ENCODE measurements around the gene SHMT1.
"Not testable (repeated sequence)": the region's sequence is repeated elsewhere in the genome, so short reads cannot be mapped to it uniquely, and the experiment has no call there.

Gene SHMT1

GRCh38 chr17:18378205-18378505 lies 14.8 kb upstream of the SHMT1 start:
- no peak for DNase-seq

DNA sequence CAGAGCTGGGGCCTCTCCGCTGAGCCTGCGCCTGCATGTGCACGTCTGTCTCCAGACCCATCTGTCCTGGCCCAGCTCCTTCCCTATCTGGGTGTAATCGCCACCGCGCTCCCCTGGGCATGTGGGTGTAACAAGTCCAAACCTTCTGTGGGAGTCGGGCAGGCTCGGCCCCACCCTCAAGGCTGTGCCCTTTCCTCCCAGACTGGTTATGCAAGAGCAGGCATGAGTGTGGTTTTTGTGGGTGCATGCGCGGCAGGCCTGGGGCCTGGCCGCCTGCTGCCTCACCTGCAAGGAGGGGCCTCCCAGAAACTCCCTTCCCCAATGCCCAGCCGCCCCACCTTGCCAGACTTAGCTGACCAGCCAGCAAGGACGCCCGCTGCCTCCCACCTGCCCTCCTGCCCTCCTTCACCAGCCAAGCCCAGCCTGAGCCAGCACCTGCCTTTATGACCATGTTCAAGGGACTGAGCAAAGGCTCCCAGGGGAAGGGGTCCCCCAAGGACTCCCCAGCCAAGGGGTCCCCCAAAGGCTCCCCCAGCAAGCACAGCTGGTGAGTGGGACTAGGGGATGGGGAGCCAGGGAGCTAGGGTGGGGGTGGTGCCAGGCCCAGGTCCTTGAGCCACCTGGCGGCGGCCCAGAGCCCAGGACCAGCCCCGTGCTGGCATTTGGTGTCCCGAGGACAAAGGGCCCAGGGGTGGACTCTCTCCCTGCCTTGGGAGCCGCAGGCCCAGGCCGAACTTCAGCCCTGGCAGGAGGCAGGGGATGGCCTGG lies 14.3 kb upstream of the SHMT1 start, which contains the start of gene EVPLL:
TSS of gene EVPLL (plus strand) at position 342 of the 768 bp plus-strand sequence. CDS start 3,160 bp downstream, outside the sequence.
- no peak for DNase-seq

- no peak for DNase-seq
Observed at GRCh38 chr17:18374216-18374615, 10.9 kb upstream of the SHMT1 start.

- not testable (repeated sequence) for DNase-seq
Observed at GRCh38 chr17:18373181-18373580, 9.8 kb upstream of the SHMT1 start.

- no peak for DNase-seq
Observed at GRCh38 chr17:18371455-18371854, 8.1 kb upstream of the SHMT1 start.

DNA sequence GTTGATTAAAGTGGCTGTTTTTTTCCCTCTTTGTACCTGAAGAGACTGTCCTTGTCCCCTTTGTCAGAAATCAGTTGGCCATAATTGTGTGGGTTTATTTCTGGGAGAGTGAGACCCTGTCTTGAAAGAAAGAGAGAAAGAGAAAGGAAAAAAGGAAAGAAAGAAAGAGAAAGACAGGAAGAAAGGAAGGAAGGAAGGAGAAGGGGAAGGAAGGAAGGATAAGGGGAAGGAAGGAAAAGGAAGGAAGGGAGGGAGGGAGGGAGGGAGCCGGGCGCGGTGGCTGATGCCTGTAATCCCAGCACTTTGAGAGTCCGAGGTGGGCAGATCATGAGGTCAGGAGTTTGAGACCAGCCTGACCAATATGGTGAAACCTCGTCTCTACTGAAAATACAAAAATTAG lies 7.4 kb upstream of the SHMT1 start:
- DNase-seq: no peak

DNA sequence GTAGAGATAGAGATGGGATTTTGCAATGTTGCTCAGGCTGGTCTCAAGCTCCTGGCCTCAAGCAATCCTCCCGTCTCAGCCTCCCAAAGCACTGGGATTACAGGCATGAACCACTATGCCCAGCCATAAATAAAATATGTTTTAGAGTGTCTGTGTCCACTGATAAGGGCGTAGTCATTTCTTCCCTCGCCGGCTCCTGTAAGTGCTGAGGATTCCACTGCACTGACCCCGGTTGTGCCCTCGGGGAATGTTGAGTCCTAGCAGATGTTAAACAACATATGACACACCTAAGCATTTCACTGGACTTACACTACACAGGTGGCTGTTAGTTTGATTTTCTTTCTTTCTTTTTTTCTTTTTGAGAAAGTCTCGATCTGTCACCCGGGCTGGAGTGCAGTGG lies 5.6 kb upstream of the SHMT1 start:
- no peak for DNase-seq

GRCh38 chr17:18364166-18364565 lies 816 bp upstream of the SHMT1 start:
- no peak for DNase-seq

DNA sequence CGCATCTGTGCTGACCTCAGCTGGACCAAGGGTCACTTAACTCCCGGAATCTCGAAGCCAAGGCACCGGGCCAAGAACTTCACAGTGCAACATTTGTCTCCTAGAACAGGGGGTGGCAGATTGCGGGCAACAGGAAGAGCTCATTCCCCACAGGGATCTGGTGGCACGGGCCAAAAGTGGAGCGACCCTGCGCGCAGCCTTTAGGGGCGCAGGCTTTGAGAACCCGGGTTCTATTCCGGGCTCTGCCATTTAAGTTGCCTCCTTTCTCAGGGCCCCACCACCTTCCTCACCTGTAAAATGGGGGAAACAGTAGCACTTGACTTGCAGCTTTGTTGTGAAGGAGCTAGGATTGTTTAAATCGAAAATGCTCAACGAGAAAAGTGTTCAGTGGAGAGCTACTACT lies 651 bp downstream of the SHMT1 start:
- no peak for DNase-seq

- DNase-seq: no peak
Observed at GRCh38 chr17:18361837-18362697, 1.3 kb downstream of the SHMT1 start.

DNA sequence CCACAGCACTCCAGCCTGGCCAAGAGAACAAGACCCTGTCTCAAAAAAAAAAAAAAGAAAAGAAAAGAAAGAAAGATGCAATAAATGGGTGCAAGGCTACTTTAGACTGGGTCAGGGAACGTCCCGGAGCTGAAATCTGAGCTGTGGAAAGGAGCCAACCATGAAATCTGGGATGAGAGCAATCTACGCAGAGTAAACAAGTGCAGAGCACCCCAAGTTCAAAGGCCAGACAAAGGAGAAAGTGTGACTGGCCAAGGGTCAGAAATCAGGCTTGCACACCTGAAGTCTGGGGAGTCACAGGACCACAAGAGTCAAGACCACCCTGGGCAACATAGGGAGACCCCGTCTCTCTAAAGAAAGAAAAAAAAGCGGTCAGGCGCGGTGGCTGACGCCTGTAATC lies 2.8 kb downstream of the SHMT1 start:
- DNase-seq: no peak

DNA sequence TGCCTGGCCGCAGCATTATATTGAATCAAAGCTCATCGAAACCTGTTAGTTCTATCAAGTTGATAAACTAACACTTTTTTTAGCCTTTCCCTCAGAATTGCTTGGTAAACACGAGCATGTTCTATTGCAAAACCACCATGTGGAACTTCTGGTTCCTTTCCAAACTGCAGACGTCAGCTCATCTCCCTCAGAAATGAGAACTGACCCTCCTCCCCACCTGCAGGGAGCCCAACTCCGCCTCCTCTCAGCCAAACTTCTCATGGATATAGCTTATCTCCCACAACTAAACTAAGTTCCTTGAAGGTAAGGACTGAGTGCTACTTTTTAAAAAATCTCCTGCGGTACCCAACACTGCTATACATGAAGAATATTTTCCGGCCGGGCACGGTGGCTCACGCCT lies 6.7 kb downstream of the SHMT1 start:
- DNase-seq: no peak

- no peak for DNase-seq
Observed at GRCh38 chr17:18353541-18353940, 9.8 kb downstream of the SHMT1 start.

- DNase-seq: no peak
Observed at GRCh38 chr17:18344021-18344420, 19.3 kb downstream of the SHMT1 start.

DNA sequence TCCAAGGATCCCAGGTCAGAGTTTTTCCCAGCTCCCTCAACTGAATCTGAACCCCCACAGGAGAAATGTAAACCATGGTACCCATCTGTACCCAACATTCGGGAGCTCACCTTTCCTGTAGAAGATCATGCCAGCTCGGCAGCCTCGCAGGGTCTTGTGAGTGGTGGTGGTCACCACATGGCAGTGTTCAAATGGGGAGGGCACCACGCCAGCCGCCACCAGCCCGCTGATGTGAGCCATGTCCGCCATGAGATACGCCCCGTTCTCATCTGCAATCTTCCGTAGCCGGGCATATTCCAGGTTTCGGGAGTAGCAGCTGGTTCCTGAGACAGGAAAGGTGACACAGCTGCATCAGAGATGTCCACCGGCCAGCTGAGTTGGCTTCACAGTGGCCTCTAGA lies 23.4 kb downstream of the SHMT1 start:
- DNase-seq: no peak

DNA sequence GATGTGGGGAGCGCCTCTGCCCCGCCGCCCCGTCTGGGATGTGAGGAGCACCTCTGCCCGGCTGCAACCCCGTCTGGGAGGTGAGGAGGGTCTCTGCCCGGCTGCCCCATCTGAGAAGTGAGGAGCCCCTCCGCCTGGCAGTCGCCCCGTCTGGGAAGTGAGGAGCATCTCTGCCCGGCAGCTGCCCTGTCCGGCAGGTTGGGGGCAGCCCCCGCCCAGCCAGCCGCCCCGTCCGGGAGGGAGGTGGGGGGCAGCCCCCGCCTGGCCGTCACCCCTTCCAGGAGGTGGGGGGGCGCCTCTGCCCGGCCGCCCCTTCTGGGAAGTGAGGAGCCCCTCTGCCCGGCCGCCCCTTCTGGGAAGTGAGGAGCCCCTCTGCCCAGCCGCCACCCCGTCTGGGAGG lies 25.2 kb downstream of the SHMT1 start:
- DNase-seq: not testable (repeated sequence)

DNA sequence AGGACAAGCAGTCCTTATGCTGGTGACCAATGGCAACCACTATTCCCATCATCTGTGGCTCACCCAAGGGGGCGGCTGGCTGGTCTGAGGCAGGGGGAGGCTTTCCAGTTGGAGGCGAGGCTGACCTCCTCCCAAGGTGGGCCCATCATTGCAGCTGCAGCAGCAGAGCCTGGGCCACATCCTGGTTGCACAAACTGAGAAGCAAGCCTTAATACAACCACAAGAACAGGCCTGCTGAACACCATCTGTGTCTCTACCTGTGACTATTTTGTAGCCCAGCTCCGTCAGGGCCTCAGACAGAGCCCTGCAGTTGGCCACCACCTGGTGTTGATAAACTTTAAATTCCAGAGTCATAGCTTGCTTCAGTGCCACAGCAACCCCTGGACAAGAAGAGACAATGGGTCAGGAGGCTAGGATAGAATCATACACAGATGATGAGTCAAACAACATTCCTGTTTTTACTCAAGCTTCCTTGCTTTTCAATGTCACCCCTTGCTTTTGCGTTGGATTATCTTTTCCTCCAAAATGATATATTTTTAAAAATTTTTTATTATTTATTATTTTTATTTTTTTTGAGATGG lies 30.4 kb downstream of the SHMT1 start:
- no peak for DNase-seq

GRCh38 chr17:18331879-18332278 lies 31.5 kb downstream of the SHMT1 start:
- DNase-seq: no peak

- DNase-seq: no peak
Observed at GRCh38 chr17:18328643-18329204, 34.6 kb downstream of the SHMT1 start.

DNA sequence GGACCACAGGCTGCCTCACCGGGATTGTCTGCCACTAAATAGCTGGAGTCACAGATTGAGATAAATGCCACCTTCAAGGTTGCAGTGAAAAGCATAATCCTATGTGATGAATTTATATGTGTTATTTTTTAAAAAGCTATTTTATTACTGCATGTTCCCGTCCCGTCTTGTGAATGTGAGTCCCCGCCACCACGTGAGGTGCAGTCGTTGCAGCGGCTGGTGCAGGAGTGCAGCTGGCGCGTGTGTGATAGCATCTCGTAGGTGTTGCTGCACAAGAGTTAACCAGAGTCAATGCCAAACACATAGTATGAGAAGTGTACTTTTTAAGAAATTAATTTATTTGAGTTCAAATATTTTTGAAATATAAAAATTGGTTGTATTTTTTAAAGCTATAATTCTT lies 35.8 kb downstream of the SHMT1 start:
- DNase-seq: no peak

DNA sequence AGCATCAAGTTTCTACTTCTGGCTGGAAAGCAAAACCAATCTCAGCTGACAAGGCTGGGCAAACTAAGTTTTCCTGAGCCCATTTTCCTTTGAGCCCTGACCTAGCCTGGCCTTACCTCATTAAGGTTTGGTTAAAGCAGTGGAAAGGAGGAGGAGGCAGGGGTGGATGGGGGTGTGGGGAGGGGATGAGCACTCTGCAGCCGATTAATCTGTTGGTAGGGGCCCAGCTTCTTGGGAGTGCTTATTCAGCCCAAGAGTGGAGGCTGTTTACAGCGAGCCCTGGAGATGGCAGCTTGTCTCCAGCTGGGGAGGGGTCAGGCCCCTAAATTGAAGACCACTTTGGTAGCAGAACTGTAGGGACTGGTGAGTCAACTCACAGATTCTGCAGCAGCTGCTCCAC lies 36.3 kb downstream of the SHMT1 start:
- DNase-seq: no peak

DNA sequence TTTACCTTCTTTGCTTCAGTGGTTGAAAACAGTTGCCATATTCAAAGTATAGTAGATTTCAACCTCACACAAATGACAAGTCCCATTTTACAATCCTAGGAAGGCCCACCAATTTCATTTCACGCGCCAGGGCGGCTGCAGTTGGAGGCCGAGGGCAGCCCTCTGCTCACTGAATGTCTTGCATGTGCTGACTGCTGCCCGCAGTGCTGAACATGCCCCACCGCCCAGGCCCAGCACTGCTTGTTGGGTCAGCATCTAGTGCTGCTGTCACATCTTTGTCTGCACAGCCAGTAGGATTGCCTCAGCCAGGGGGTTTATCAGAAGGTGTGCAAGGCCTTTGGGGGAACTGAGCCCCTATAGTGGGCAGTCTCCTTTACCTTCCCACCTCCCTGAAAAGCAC lies 36.8 kb downstream of the SHMT1 start:
- DNase-seq: no peak

DNA sequence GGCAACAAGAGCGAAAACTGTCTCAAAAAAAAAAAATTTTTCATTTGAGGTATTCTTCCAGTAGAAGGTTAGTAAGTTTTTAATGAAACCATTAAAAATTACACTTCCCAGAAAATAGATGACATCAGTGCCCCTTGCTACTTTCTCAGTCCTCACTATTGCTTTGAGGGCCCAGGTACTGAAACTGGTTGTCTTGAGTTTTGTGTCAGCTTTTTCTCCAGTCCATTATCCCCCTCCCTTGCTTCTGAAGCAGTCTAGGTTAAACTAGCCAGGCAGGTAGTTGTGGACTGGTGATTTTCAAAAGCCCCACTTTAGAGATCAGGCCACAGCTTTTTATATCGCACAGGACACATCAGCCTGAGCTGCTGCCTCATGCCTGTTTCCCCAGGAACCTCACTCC lies 37.3 kb downstream of the SHMT1 start:
- DNase-seq: no peak
